ENCODE measurements around the gene FBXW5.

FBXW5 gene

DNA sequence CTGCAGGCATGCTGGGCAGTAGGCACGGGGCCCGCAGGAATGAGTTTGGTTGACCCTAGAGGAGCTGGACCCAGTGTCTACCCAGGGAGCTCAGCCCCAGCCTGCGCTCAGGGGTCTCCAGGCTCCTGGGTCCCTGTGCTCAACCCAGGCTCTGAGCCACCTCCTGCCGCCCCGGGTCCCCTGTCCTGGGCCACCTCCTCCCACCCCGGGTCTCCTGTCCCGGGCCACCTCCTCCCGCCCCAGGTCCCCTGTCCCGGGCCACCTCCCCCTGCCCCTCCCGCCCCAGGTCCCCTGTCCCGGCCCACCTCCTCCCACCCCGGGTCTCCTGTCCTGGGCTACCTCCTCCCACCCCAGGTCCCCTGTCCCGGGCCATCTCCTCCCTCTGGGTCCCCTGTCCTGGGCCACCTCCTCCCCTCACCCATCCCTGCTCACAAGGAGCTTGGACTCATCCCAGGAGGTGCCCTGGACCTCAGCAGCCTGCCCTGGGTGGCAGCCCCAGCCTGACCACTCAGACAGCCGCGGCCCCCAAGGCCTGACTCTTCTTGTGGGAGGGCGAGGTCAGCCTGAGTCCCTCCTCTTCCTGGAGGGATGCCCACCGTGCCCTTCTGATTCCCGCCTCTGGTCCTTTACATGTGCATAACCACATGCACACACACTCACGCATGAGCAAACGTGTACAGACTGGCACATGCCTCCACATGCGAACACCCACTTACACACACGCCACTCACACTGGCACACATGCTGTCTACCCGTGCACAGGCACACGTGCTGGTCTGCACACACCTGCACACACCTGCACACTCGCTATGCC is 9.9 kb upstream of the FBXW5 start:
- peaks cover 6% of the 10 kb centered on the region for H3K4me1 ChIP-seq (ENCODE audit: insufficient read depth, low read length, poor library complexity, severe bottlenecking)
- no peak overlapping the region for H2AFZ ChIP-seq (ENCODE audit: low read length)
- H4K20me1 ChIP-seq (ENCODE audit: insufficient read depth, low read length, poor library complexity, severe bottlenecking): no peaks in the 10 kb centered on the region
- H3K27me3 ChIP-seq (ENCODE audit: insufficient read depth, low read length, poor library complexity, severe bottlenecking): no peaks in the 10 kb centered on the region
- H3K79me2 ChIP-seq (ENCODE audit: insufficient read depth, low read length): no peaks in the 10 kb centered on the region
- H3K36me3 ChIP-seq (ENCODE audit: insufficient read depth, low read length): no peaks in the 10 kb centered on the region
- H3K9me2 ChIP-seq (replicated peaks; ENCODE audit: low read depth, low read length): no peaks in the 10 kb centered on the region
- no peak overlapping the region for H3K4me3 ChIP-seq (ENCODE audit: low read length, poor library complexity, severe bottlenecking)
- no peaks in the 10 kb centered on the region for H3K9me3 ChIP-seq (ENCODE audit: insufficient read depth, low read depth, low read length)
- TF ChIP-seq, protein P1, sequence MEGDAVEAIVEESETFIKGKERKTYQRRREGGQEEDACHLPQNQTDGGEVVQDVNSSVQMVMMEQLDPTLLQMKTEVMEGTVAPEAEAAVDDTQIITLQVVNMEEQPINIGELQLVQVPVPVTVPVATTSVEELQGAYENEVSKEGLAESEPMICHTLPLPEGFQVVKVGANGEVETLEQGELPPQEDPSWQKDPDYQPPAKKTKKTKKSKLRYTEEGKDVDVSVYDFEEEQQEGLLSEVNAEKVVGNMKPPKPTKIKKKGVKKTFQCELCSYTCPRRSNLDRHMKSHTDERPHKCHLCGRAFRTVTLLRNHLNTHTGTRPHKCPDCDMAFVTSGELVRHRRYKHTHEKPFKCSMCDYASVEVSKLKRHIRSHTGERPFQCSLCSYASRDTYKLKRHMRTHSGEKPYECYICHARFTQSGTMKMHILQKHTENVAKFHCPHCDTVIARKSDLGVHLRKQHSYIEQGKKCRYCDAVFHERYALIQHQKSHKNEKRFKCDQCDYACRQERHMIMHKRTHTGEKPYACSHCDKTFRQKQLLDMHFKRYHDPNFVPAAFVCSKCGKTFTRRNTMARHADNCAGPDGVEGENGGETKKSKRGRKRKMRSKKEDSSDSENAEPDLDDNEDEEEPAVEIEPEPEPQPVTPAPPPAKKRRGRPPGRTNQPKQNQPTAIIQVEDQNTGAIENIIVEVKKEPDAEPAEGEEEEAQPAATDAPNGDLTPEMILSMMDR (conservative IDR thresholded peaks at IDR 0.05; ENCODE audit: low read length): no peak
- no peak for TF ChIP-seq EZH2phosphoT487 (IDR thresholded peaks at IDR 0.05; ENCODE audit: borderline replicate concordance)
- H3F3A ChIP-seq (ENCODE audit: low read depth): no peaks in the 10 kb centered on the region
- H3K4me2 ChIP-seq (ENCODE audit: low read depth, low read length, poor library complexity, severe bottlenecking): no peak overlapping the region
- H3K9ac ChIP-seq (ENCODE audit: low read depth, low read length, poor library complexity, severe bottlenecking): no peak overlapping the region

DNA sequence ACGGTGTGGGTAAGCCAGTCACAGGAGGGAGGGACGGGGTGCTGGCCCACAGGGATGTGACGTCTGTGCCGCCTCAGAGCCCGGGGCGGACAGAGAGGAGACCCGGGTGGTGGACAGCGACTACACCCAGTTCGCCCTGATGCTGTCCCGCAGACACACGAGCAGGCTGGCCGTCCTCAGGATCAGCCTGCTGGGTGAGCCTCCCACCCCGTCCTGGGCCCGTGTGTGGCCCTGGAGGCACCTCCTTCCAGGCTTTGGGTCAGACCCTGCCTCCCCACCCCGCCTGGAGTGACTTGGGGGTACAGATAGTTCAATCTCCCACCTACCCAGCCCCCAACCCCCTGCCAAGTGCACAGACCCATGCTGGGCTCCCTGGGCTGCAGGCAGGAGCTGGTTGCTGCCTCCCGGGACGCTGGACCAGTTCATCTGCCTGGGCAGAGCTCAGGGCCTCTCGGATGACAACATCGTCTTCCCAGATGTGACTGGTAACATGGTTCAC is 9.3 kb upstream of the FBXW5 start:
- no peak overlapping the region for H2AFZ ChIP-seq (ENCODE audit: low read length)
- no peak for TF ChIP-seq EZH2phosphoT487 (IDR thresholded peaks at IDR 0.05; ENCODE audit: borderline replicate concordance)
- no peak overlapping the region for H3K4me3 ChIP-seq (ENCODE audit: low read length, poor library complexity, severe bottlenecking)
- peaks cover 6% of the 10 kb centered on the region for H3K4me1 ChIP-seq (ENCODE audit: insufficient read depth, low read length, poor library complexity, severe bottlenecking)
- no peaks in the 10 kb centered on the region for H3K79me2 ChIP-seq (ENCODE audit: insufficient read depth, low read length)
- no peaks in the 10 kb centered on the region for H3F3A ChIP-seq (ENCODE audit: low read depth)
- H3K36me3 ChIP-seq (ENCODE audit: insufficient read depth, low read length): no peaks in the 10 kb centered on the region
- no peaks in the 10 kb centered on the region for H4K20me1 ChIP-seq (ENCODE audit: insufficient read depth, low read length, poor library complexity, severe bottlenecking)
- H3K4me2 ChIP-seq (ENCODE audit: low read depth, low read length, poor library complexity, severe bottlenecking): no peak overlapping the region
- no peak overlapping the region for H3K9ac ChIP-seq (ENCODE audit: low read depth, low read length, poor library complexity, severe bottlenecking)
- no peaks in the 10 kb centered on the region for H3K9me3 ChIP-seq (ENCODE audit: insufficient read depth, low read depth, low read length)
- H3K27me3 ChIP-seq (ENCODE audit: insufficient read depth, low read length, poor library complexity, severe bottlenecking): no peaks in the 10 kb centered on the region
- no peaks in the 10 kb centered on the region for H3K9me2 ChIP-seq (replicated peaks; ENCODE audit: low read depth, low read length)

DNA sequence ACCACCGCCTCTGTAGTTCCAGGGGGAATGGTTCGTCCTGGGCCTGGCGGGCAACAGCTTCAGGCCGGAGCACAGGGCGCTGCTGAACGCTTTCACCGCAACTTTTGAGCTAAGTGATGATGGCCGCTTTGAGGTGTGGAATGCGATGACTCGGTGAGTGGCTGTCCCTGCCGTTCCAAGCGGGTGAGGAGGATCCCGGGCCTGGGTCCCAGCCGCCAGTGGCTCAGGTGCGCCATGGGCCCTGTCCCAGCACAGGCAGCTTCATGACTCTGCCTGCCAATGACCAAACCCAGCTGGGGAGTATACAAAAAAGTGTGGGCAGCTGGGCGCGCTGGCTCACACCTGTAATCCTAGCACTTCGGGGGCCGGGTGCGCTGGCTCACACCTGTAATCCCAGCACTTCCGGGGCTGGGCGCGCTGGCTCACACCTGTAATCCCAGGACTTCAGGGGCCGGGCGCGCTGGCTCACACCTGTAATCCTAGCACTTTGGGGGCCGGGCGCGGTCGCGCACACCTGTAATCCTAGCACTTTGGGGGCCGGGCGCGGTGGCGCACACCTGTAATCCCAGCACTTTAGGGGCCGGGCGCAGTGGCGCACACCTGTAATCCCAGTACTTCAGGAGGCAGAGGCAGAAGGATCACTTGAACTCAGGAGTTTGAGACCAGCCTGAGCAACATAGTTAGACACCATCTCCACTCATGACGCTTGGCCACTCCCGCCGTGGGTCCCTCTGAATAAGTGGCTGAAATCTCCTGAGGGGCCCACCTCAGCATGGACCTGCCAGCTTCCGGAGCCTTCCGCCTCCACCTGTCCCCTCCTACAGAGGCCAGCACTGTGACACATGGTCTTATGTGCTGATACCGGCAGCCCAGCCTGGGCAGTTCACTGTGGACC is 8.6 kb upstream of the FBXW5 start:
- no peak for TF ChIP-seq EZH2phosphoT487 (IDR thresholded peaks at IDR 0.05; ENCODE audit: borderline replicate concordance)
- TF ChIP-seq, protein P1 (conservative IDR thresholded peaks at IDR 0.05; ENCODE audit: low read length): no peak
- H3K27me3 ChIP-seq (ENCODE audit: insufficient read depth, low read length, poor library complexity, severe bottlenecking): no peaks in the 10 kb centered on the region

More for the DNA sequence above, 8.6 kb upstream of the FBXW5 start:
- Histone ChIP-seq H4K20me1 (ENCODE audit: insufficient read depth, low read length, poor library complexity, severe bottlenecking) (no peaks in the 10 kb centered on the region), H3K4me1 (ENCODE audit: insufficient read depth, low read length, poor library complexity, severe bottlenecking) (peaks cover 8% of the 10 kb centered on the region), H2AFZ (ENCODE audit: low read length) (no peak overlapping the region), H3K79me2 (ENCODE audit: insufficient read depth, low read length) (no peaks in the 10 kb centered on the region), H3K9ac (ENCODE audit: low read depth, low read length, poor library complexity, severe bottlenecking) (no peak overlapping the region), H3K9me2 (replicated peaks; ENCODE audit: low read depth, low read length) (no peaks in the 10 kb centered on the region), H3K4me3 (ENCODE audit: low read length, poor library complexity, severe bottlenecking) (no peak overlapping the region), H3K36me3 (ENCODE audit: insufficient read depth, low read length) (no peaks in the 10 kb centered on the region), H3K9me3 (ENCODE audit: insufficient read depth, low read depth, low read length) (no peaks in the 10 kb centered on the region), H3F3A (ENCODE audit: low read depth) (no peaks in the 10 kb centered on the region), H3K4me2 (ENCODE audit: low read depth, low read length, poor library complexity, severe bottlenecking) (no peak overlapping the region)
